ENCODE measurements around the gene SCN2B. TPM values are rescaled to one million over a fixed set of nuclear protein-coding genes. Genes with fewer than 3 reads are reported as not detected.

Gene SCN2B
- total RNA-seq, 2 experiments from 2014 or later = 0.06 to 0.10 TPM

DNA sequence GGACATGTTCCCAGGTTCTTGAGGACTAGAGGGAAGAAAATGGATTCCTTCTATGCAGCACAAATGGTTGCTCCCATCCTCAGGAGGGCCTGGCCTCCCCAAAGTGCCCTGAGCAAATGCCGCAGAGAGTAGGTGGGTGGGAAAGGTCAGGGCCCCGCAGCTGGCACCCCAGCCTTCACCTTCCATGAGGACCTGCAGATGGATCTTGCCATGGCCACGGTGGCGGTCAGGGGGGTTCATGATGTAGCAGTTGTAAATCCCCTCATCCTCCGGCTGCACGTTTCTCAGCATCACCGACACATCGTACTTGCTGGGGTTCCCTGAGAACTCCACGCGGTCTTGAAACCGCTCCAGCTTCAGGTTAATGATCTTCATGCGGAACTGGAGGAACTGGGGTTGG, 8.5 kb downstream of the SCN2B start:
- Histone ChIP-seq H3K36me3 (ENCODE audit: insufficient read depth, low read length) (no peaks in the 10 kb centered on the region), H3K4me3 (ENCODE audit: low read depth, low read length, poor library complexity, severe bottlenecking) (no peak overlapping the region), H3K4me1 (ENCODE audit: insufficient read depth, low read length, poor library complexity, severe bottlenecking) (no peaks in the 10 kb centered on the region), H2AFZ (ENCODE audit: low read length) (no peak overlapping the region), H3K9me2 (ENCODE audit: insufficient read depth, low read length) (no peaks in the 10 kb centered on the region), H3K27ac (ENCODE audit: low read depth, low read length, poor library complexity, severe bottlenecking) (no peak overlapping the region), H3K4me2 (ENCODE audit: low read length) (no peak overlapping the region), H3K79me2 (ENCODE audit: insufficient read depth, low read depth, low read length) (no peaks in the 10 kb centered on the region), H4K20me1 (ENCODE audit: insufficient read depth, low read length) (no peaks in the 10 kb centered on the region), H3K9me3 (ENCODE audit: low read length) (no peaks in the 10 kb centered on the region)
- POLR2A ChIA-PET = interaction anchor here (0.6 to 0.9 kb wide), 3 partner anchors 12 to 110 kb away, joined by 3 read pairs; no protein-coding TSS in a partner anchor
- no peak for DNase-seq (ENCODE audit: low spot score)
- intact Hi-C loops (cut with micrococcal nuclease; ENCODE audit: unreplicated experiment) = no loop called here
- TF ChIP-seq, protein P1, sequence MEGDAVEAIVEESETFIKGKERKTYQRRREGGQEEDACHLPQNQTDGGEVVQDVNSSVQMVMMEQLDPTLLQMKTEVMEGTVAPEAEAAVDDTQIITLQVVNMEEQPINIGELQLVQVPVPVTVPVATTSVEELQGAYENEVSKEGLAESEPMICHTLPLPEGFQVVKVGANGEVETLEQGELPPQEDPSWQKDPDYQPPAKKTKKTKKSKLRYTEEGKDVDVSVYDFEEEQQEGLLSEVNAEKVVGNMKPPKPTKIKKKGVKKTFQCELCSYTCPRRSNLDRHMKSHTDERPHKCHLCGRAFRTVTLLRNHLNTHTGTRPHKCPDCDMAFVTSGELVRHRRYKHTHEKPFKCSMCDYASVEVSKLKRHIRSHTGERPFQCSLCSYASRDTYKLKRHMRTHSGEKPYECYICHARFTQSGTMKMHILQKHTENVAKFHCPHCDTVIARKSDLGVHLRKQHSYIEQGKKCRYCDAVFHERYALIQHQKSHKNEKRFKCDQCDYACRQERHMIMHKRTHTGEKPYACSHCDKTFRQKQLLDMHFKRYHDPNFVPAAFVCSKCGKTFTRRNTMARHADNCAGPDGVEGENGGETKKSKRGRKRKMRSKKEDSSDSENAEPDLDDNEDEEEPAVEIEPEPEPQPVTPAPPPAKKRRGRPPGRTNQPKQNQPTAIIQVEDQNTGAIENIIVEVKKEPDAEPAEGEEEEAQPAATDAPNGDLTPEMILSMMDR (conservative IDR thresholded peaks at IDR 0.05; ENCODE audit: low read length) = no peak
- no peak for TF ChIP-seq EZH2phosphoT487 (IDR thresholded peaks at IDR 0.05; ENCODE audit: borderline replicate concordance, low read depth, low read length)
- CTCF ChIA-PET (ENCODE audit: unreplicated experiment) = no interaction called here
- no TSS peak for BruUV-seq (replicated peaks)

DNA sequence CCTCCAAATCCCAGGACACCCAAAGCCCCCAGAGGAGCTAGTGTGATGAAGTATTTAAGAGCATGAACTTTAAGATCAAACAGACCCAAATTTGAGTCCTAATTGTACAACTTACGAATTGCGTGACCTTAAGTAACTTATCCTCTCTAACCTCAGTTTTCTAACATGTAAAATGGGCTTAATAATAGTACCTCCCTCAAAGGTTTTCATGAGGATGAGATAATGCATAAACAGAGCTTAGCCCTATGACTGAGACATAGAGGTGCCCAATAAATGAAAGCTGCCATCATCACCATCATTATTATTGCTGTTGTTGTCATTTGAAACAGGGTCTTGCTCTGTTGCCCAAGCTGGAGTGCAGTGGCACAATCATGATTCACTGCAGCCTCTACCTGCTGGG, 9.2 kb downstream of the SCN2B start:
- CTCF ChIA-PET (ENCODE audit: unreplicated experiment) = no interaction called here

GRCh38 chr11:118166641-118167040, 9.8 kb downstream of the SCN2B start:
- TF ChIP-seq, protein P1 (conservative IDR thresholded peaks at IDR 0.05; ENCODE audit: low read length) = no peak
- TF ChIP-seq EZH2phosphoT487 (IDR thresholded peaks at IDR 0.05; ENCODE audit: borderline replicate concordance, low read depth, low read length) = no peak
- CTCF ChIA-PET (ENCODE audit: unreplicated experiment) = no interaction called here

More for the DNA sequence above, 9.2 kb downstream of the SCN2B start:
- H2AFZ ChIP-seq (ENCODE audit: low read length) = no peak overlapping the region
- no peaks in the 10 kb centered on the region for H3K79me2 ChIP-seq (ENCODE audit: insufficient read depth, low read depth, low read length)
- intact Hi-C loops (cut with micrococcal nuclease; ENCODE audit: unreplicated experiment) = no loop called here
- no peaks in the 10 kb centered on the region for H4K20me1 ChIP-seq (ENCODE audit: insufficient read depth, low read length)
- no TSS peak for BruUV-seq (replicated peaks)
- no peak overlapping the region for H3K27ac ChIP-seq (ENCODE audit: low read depth, low read length, poor library complexity, severe bottlenecking)
- H3K9me3 ChIP-seq (ENCODE audit: low read length) = no peaks in the 10 kb centered on the region
- no peak for DNase-seq (ENCODE audit: low spot score)
- H3K4me1 ChIP-seq (ENCODE audit: insufficient read depth, low read length, poor library complexity, severe bottlenecking) = no peaks in the 10 kb centered on the region
- H3K36me3 ChIP-seq (ENCODE audit: insufficient read depth, low read length) = no peaks in the 10 kb centered on the region
- H3K4me3 ChIP-seq (ENCODE audit: low read depth, low read length, poor library complexity, severe bottlenecking) = no peak overlapping the region
- POLR2A ChIA-PET = interaction anchor here (0.6 to 0.9 kb wide), 3 partner anchors 13 to 110 kb away, joined by 3 read pairs; no protein-coding TSS in a partner anchor
- H3K9me2 ChIP-seq (ENCODE audit: insufficient read depth, low read length) = no peaks in the 10 kb centered on the region
- TF ChIP-seq EZH2phosphoT487 (IDR thresholded peaks at IDR 0.05; ENCODE audit: borderline replicate concordance, low read depth, low read length) = no peak
- TF ChIP-seq, protein P1 (conservative IDR thresholded peaks at IDR 0.05; ENCODE audit: low read length) = no peak
- no peak overlapping the region for H3K4me2 ChIP-seq (ENCODE audit: low read length)

More at GRCh38 chr11:118166641-118167040, 9.8 kb downstream of the SCN2B start:
- POLR2A ChIA-PET = no interaction called here
- no peak overlapping the region for H2AFZ ChIP-seq (ENCODE audit: low read length)
- no TSS peak for BruUV-seq (replicated peaks)
- no peaks in the 10 kb centered on the region for H3K79me2 ChIP-seq (ENCODE audit: insufficient read depth, low read depth, low read length)
- DNase-seq (ENCODE audit: low spot score) = no peak
- no peaks in the 10 kb centered on the region for H3K4me1 ChIP-seq (ENCODE audit: insufficient read depth, low read length, poor library complexity, severe bottlenecking)
- H3K4me3 ChIP-seq (ENCODE audit: low read depth, low read length, poor library complexity, severe bottlenecking) = no peak overlapping the region
- H3K9me3 ChIP-seq (ENCODE audit: low read length) = no peaks in the 10 kb centered on the region
- H3K36me3 ChIP-seq (ENCODE audit: insufficient read depth, low read length) = no peaks in the 10 kb centered on the region
- H3K9me2 ChIP-seq (ENCODE audit: insufficient read depth, low read length) = no peaks in the 10 kb centered on the region
- H3K27ac ChIP-seq (ENCODE audit: low read depth, low read length, poor library complexity, severe bottlenecking) = no peak overlapping the region
- no peak overlapping the region for H3K4me2 ChIP-seq (ENCODE audit: low read length)
- intact Hi-C loops (cut with micrococcal nuclease; ENCODE audit: unreplicated experiment) = no loop called here
- H4K20me1 ChIP-seq (ENCODE audit: insufficient read depth, low read length) = no peaks in the 10 kb centered on the region
